Common myeloid progenitor, CD34-positive (primary cell): ENCODE data around the gene HELZ2.

ENCODE experiments used
- CTCF ChIA-PET: fragments of 350-600 bp; sonication (Branson Sonifier 250); formaldehyde crosslinking; loops from one replicate; lab custom pipeline; 2021; ENCODE audit warnings: antibody characterized with exemption; lab: Charles Lee
- POLR2A ChIA-PET: fragments of 350-600 bp; sonication (Branson Sonifier 250); formaldehyde crosslinking; loops from one replicate; lab custom pipeline; 2021; ENCODE audit warnings: antibody characterized with exemption; lab: Charles Lee
- DNase-seq, 3 donors: peaks; one replicate each; pipeline versions ENCODE4 v3.0.0 to v3.0.0-alpha.2; 2013
- H3K27ac ChIP-seq, 2 experiments: 1 replicate in 1 of 2; 2 replicates in 1 of 2; pipeline ENCODE4 v1.7.0; 2013; ENCODE audit warnings: inconsistent platforms in 2 of 2, low read length in 2 of 2, mild to moderate bottlenecking in 2 of 2, low read depth in 1 of 2, moderate library complexity in 1 of 2; ENCODE audit not compliant: severe bottlenecking in 2 of 2, insufficient read depth in 1 of 2, poor library complexity in 1 of 2
- H3K27me3 ChIP-seq, 5 experiments: replicated peaks in 2 of 5; 1 replicate in 3 of 5; 2 replicates in 2 of 5; pipeline versions ENCODE4 v1.6.1 to v1.7.0; 2013; ENCODE audit warnings: low read length in 4 of 5, mild to moderate bottlenecking in 2 of 5, moderate library complexity in 2 of 5, inconsistent platforms in 1 of 5; ENCODE audit not compliant: insufficient read depth in 5 of 5, control insufficient read depth in 4 of 5
- H3K36me3 ChIP-seq, 4 experiments: 1 replicate in 2 of 4; 2 replicates in 2 of 4; pipeline versions ENCODE4 v1.6.1 to v1.7.0; 2013; ENCODE audit warnings: low read length in 3 of 4, control low read depth in 1 of 4, mild to moderate bottlenecking in 1 of 4; ENCODE audit not compliant: control insufficient read depth in 4 of 4, insufficient read depth in 4 of 4
- H3K4me1 ChIP-seq, 4 experiments: 1 replicate in 3 of 4; 2 replicates in 1 of 4; pipeline versions ENCODE4 v1.6.1 to v1.7.1; 2013; ENCODE audit warnings: low read length in 3 of 4, mild to moderate bottlenecking in 3 of 4, control low read depth in 1 of 4, inconsistent platforms in 1 of 4, moderate library complexity in 1 of 4; ENCODE audit not compliant: control insufficient read depth in 4 of 4, insufficient read depth in 4 of 4; ENCODE audit errors: control extremely low read depth in 1 of 4
- H3K4me3 ChIP-seq, 7 experiments: 1 replicate in 4 of 7; 2 replicates in 3 of 7; pipeline versions ENCODE4 v1.5.1 to v1.7.0; 2013; ENCODE audit warnings: mild to moderate bottlenecking in 7 of 7, low read length in 6 of 7, moderate library complexity in 6 of 7, inconsistent platforms in 2 of 7, low read depth in 2 of 7, control low read depth in 1 of 7; ENCODE audit not compliant: insufficient read depth in 4 of 7, control insufficient read depth in 1 of 7; ENCODE audit errors: extremely low read depth in 1 of 7
- H3K9me3 ChIP-seq, 5 experiments: 1 replicate in 4 of 5; 2 replicates in 1 of 5; pipeline versions ENCODE4 v1.6.1 to v1.7.1; 2013; ENCODE audit warnings: low read length in 4 of 5, mild to moderate bottlenecking in 2 of 5, inconsistent platforms in 1 of 5, low read depth in 1 of 5, moderate library complexity in 1 of 5; ENCODE audit not compliant: control insufficient read depth in 4 of 5, insufficient read depth in 2 of 5; ENCODE audit errors: control extremely low read depth in 1 of 5
- WGBS: methylation state at CpG from one replicate; pipeline ENCODE4 v1.1.5; 2013; ENCODE audit not compliant: insufficient coverage; 5-methylcytosine and 5-hydroxymethylcytosine counted together

HELZ2 gene

GRCh38 chr20:63545814-63546213 lies 28.2 kb downstream of the HELZ2 start:
- Histone ChIP-seq H3K4me3 (no peak overlapping the region), H3K27ac (no peak overlapping the region), H3K27me3 (peaks cover 0 to 32% (median 7%) of the 10 kb centered on the region in 5 experiments), H3K4me1 (peaks cover 0 to 3% (median 0%) of the 10 kb centered on the region in 4 experiments), H3K36me3 (no peaks in the 10 kb centered on the region), H3K9me3 (no peaks in the 10 kb centered on the region)
- DNase-seq = no peak
- WGBS = 67% methylated on average over 3 of the region's 6 CpGs
- ChIA-PET CTCF (interaction anchor here (1.5 to 2.3 kb wide), 3 partner anchors 8 to 10 kb away, joined by 3 to 9 read pairs (median 4); partner anchors contain the start of gene PTK6), POLR2A (no interaction called here)

DNA sequence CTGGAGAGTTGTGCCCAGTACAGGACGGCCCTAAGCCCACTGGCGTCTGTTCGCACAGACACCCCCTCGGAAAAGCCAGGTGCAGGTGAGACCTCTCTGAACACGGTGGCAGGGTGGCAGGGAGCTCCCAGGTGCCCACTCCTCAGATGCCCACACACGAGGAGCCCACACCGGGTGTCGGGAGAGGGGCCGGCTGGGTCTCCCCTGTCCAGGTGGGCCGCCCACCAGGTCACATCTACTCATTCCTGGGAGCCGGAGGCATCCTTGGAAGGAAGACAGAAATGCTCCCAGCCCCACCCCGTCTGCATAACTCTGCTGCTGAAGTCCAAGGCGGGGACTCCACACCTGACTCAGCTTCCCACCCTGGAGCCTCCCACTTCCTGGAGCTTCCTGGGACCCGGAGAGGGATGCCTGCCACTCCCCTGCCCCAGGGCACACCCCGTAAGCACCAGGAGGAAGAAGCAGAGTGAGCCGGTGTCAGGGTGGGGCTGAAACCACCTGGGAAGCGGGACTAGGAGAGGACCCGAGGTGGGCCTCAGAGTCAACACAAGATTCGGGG lies 29.0 kb downstream of the HELZ2 start:
- H3K27ac ChIP-seq = no peak overlapping the region
- 86% methylated on average over 19 of the region's 19 CpGs for WGBS
- H3K4me3 ChIP-seq = no peak overlapping the region
- H3K9me3 ChIP-seq = no peaks in the 10 kb centered on the region
- ChIA-PET CTCF (interaction anchor here (0.5 to 1.5 kb wide), 4 partner anchors 9 to 42 kb away, joined by 3 to 4 read pairs (median 4); no protein-coding TSS in a partner anchor), POLR2A (no interaction called here)
- peaks cover 0 to 32% (median 7%) of the 10 kb centered on the region in 5 experiments for H3K27me3 ChIP-seq
- DNase-seq = no peak
- peaks cover 0 to 3% (median 0%) of the 10 kb centered on the region in 4 experiments for H3K4me1 ChIP-seq
- H3K36me3 ChIP-seq = no peaks in the 10 kb centered on the region

DNA sequence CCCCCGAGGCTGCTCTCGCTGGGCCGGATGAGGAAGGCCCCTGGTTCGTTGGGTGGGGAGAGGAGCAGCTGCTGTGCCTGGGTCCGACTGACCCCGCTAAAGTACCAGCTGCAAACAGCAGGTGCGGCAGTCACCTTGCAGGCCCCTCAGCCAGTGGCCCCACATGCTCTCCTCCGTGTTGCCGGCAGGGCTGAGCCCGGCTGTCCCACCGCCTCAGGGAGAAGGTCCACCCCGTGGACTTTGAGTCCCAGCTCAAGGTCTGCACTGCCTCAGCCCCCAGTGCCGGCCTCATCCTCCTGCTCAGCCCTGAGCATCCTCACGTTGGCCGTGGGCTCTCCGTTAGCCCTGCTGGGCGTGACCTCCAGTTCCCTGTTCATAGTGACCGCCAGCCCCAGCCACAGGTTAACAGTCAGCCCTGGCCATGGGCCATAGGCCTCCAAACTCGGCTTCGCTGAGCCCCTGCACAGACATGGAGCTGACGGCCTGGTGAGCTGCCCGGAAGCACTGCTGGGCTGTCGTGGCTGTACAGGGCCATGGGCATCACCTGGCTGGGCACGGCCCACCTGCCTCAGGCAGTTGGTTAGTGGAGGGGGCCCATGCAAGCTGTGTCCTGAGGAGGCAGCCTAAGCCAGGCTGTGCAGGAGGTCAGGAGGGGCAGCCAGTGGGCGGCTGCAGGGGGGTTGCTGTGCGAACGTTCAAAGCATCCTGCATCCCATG lies 29.6 kb downstream of the HELZ2 start:
- ChIA-PET CTCF (interaction anchor here (0.5 to 1.8 kb wide), 5 partner anchors 8 to 41 kb away, joined by 3 to 4 read pairs (median 4); no protein-coding TSS in a partner anchor), POLR2A (no interaction called here)
- peaks cover 0 to 30% (median 7%) of the 10 kb centered on the region in 5 experiments for H3K27me3 ChIP-seq
- WGBS = 92% methylated on average over 24 of the region's 27 CpGs
- no peak overlapping the region for H3K27ac ChIP-seq
- H3K9me3 ChIP-seq = no peaks in the 10 kb centered on the region
- no peak for DNase-seq
- peaks cover 0 to 3% (median 0%) of the 10 kb centered on the region in 4 experiments for H3K4me1 ChIP-seq
- H3K4me3 ChIP-seq = no peak overlapping the region
- no peaks in the 10 kb centered on the region for H3K36me3 ChIP-seq

DNA sequence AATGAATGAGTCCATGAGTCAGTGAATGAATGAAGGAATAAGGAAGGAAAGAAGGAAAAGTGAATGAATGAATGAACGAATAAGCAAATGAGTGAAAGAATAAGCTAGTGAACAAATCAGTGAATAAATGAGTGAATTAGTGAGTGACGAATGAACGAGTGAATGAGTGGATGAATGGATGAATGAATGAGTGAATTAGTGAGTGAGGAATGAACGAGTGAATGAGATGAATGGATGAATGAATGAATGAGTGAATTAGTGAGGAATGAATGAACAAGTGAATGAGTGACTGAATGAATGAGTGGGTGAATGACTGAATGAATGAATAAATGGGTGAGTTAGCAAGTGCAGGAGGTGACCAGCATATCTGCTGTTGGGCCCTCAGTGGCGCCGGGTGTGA lies 30.3 kb downstream of the HELZ2 start:
- WGBS = 94% methylated on average over 6 of the region's 6 CpGs
- H3K36me3 ChIP-seq = no peaks in the 10 kb centered on the region
- H3K4me3 ChIP-seq = no peak overlapping the region
- no peaks in the 10 kb centered on the region for H3K9me3 ChIP-seq
- no peak for DNase-seq
- POLR2A ChIA-PET = no interaction called here
- no peak overlapping the region for H3K27ac ChIP-seq
- CTCF ChIA-PET = interaction anchor here (1.3 to 1.8 kb wide), 3 partner anchors 9 to 23 kb away, joined by 3 to 5 read pairs (median 4); no protein-coding TSS in a partner anchor
- H3K4me1 ChIP-seq = peaks cover 0 to 5% (median 2%) of the 10 kb centered on the region in 4 experiments
- peaks cover 0 to 27% (median 6%) of the 10 kb centered on the region in 5 experiments for H3K27me3 ChIP-seq

DNA sequence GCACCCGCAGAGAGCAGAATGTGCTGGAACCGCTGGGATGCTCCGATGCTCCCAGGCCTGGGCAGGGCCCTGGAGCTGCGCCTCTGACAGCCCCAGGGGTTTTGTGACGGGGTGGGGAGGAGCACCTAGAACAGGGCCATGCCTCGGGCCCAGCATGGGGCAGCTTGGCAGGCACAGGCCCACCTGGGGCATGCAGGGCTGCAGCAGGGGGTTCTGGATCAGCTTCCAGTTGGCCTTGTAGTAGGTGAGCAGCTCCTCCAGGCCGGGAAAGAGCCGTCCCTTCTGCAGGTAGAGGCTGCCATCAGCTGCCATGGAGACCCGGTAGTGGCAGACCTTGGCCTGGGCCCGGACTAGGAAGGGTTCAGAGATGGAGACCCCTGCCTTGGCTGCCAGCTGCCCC lies 30.9 kb downstream of the HELZ2 start:
- no peak for DNase-seq
- Histone ChIP-seq H3K27me3 (peaks cover 0 to 21% (median 4%) of the 10 kb centered on the region in 5 experiments), H3K4me3 (no peak overlapping the region), H3K36me3 (no peaks in the 10 kb centered on the region), H3K9me3 (no peaks in the 10 kb centered on the region), H3K27ac (no peak overlapping the region), H3K4me1 (peaks cover 0 to 11% (median 6%) of the 10 kb centered on the region in 4 experiments)
- CTCF ChIA-PET = interaction anchor here (1.2 to 1.8 kb wide), 3 partner anchors 10 to 23 kb away, joined by 4 to 5 read pairs (median 4); partner anchors contain the start of gene PPDPF
- WGBS = 100% methylated on average over 4 of the region's 10 CpGs
- POLR2A ChIA-PET = interaction anchor here (0.6 kb wide), 1 partner anchor 20 kb away, joined by 3 read pairs; no protein-coding TSS in a partner anchor

- WGBS = 94% methylated on average over 10 of the region's 10 CpGs
- peaks cover 0 to 16% (median 2%) of the 10 kb centered on the region in 5 experiments for H3K27me3 ChIP-seq
- H3K27ac ChIP-seq = no peak overlapping the region
- DNase-seq = no peak
- ChIA-PET CTCF (interaction anchor here (1.2 to 1.8 kb wide), 3 partner anchors 10 to 24 kb away, joined by 4 to 5 read pairs (median 4); partner anchors contain the start of gene PPDPF), POLR2A (no interaction called here)
- H3K36me3 ChIP-seq = no peaks in the 10 kb centered on the region
- no peaks in the 10 kb centered on the region for H3K9me3 ChIP-seq
- H3K4me1 ChIP-seq = peaks cover 0 to 15% (median 9%) of the 10 kb centered on the region in 4 experiments
- no peak overlapping the region for H3K4me3 ChIP-seq
Observed at GRCh38 chr20:63542696-63543095, 31.3 kb downstream of the HELZ2 start.
